ENCODE data around the gene DUSP8.

Gene DUSP8

DNA sequence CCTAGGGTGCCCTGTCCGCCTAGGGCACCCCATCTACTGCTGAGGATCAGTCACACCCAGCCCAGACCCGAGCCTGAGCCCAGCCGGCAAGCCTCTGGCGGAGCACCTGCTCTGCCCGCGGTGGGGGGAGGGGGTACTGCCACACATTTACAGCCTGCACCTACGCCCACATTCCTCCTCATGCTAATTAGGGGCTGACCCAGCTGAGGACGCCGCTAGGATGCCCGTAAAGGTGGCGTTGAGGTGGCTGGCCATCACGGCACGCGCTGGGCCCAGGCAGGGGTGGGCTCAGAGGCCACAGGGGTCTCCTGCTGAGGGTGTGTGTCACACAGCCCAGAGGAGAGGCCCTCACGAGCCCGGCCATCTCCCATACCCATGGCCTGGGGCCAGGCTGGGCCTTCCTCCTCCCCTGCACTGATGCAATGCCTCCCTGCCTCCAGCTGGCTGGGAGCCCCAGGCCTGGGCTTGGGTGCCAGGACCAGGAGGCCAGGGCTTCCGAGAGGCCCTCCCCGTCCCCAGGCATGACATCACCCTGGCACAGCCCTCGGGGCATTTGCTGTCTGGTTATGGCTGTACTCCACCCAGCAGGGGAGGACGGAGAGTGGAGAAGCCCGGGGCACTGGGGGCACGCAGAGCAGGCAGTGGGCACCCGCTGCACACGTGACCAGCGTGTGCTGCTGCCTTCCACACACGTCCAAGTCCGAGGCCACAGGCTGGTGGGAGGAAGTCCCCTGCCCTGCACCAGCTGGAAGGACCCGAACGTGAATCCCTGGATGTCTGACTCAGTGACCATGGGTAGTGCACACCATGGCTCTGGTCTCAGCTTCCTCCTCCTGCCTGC lies 12.7 kb downstream of the DUSP8 start:
- peak overlapping the region; percentile 27 for H3K9ac ChIP-seq (ENCODE audit: low read length)
- H3K9me3 ChIP-seq (ENCODE audit: control insufficient read depth, insufficient read depth, low read depth, low read length), result no peaks in the 10 kb centered on the region
- no peak overlapping the region for H3K27ac ChIP-seq (ENCODE audit: low read depth, low read length)
- H3K4me1 ChIP-seq (ENCODE audit: control insufficient read depth, insufficient read depth, low read length), result peaks cover 41% of the 10 kb centered on the region
- peaks cover 64% of the 10 kb centered on the region for H3K27me3 ChIP-seq (ENCODE audit: control insufficient read depth, insufficient read depth, low read length)
- peaks cover 8% of the 10 kb centered on the region; the same call in 1 of the 2 replicates for H3K36me3 ChIP-seq (ENCODE audit: control insufficient read depth, insufficient read depth, low read length)
- 0 out of 2 replicates have a peak overlapping the region, but pooled peaks have one; percentile 9 for H3K4me3 ChIP-seq (ENCODE audit: low read depth, low read length)

DNA sequence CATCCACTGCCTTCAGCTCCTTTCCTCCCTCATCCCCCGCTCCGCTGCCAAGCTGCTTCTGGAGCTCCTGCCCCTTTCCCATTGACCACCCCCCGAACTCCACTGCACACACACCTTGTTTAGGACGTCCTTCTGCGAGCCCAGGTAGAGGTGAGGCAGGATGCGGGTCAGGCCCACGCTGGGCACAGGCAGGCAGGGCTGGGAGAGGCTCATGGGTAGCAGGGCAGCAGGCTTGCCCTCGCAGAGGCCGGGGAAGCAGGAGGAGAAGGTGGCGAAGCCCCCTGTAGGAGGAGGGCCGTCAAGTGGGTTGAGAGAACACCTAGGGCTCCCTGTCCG lies 13.3 kb downstream of the DUSP8 start:
- Histone ChIP-seq H3K4me1 (ENCODE audit: control insufficient read depth, insufficient read depth, low read length) (peaks cover 41% of the 10 kb centered on the region), H3K9ac (ENCODE audit: low read length) (peak overlapping the region; percentile 27), H3K36me3 (ENCODE audit: control insufficient read depth, insufficient read depth, low read length) (peaks cover 8% of the 10 kb centered on the region; the same call in 1 of the 2 replicates), H3K27ac (ENCODE audit: low read depth, low read length) (no peak overlapping the region), H3K27me3 (ENCODE audit: control insufficient read depth, insufficient read depth, low read length) (peaks cover 70% of the 10 kb centered on the region), H3K9me3 (ENCODE audit: control insufficient read depth, insufficient read depth, low read depth, low read length) (no peaks in the 10 kb centered on the region), H3K4me3 (ENCODE audit: low read depth, low read length) (0 out of 2 replicates have a peak overlapping the region, but pooled peaks have one; percentile 9)

DNA sequence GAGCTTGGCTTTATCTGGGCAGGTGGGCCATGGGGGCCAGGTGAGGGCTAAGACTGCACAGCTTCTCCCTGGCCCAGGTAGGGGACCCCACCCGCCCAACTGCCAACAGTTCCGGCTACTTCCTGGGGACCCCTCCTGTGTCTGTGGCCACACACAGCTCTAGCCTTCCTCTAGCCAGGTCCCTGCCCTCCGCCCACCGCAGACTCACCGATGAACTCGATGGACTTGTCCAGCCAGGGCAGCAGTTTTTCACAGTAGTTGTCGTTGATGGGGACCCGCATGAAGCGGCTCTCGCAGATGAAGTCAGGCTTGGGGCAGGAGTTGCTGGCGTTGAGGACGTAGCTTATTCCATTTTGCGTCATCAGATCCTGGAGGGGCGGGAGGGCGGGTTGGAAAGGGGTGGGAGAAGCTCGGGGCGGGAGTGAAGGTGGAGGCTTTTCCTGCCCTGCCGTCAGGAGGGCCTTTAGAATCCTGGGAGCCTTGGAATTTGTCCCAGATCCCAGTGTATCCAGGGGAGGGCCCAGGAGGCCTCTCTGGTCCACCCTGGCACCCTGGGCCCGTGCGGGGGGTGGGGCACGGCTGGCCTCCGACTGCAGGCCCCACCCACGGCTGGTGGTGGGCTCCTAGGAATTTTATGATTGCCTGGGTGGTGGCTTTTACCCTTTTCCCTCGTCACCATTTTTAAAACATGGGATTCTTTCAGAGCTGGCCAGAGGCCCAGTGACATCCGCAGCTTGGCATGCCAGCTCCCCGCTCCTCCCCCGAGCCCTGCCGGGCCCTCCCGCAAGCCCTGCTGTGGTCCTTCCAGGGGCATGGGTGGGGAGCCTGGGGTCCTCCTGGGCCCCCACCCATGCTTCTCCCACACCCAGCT lies 13.9 kb downstream of the DUSP8 start:
- H3K9me3 ChIP-seq (ENCODE audit: control insufficient read depth, insufficient read depth, low read depth, low read length), result no peaks in the 10 kb centered on the region
- H3K9ac ChIP-seq (ENCODE audit: low read length), result no peak overlapping the region
- H3K27me3 ChIP-seq (ENCODE audit: control insufficient read depth, insufficient read depth, low read length), result peaks cover 76% of the 10 kb centered on the region
- H3K4me1 ChIP-seq (ENCODE audit: control insufficient read depth, insufficient read depth, low read length), result peaks cover 41% of the 10 kb centered on the region
- H3K36me3 ChIP-seq (ENCODE audit: control insufficient read depth, insufficient read depth, low read length), result peaks cover 8% of the 10 kb centered on the region; the same call in 1 of the 2 replicates
- H3K27ac ChIP-seq (ENCODE audit: low read depth, low read length), result no peak overlapping the region
- 0 out of 2 replicates have a peak overlapping the region, but pooled peaks have one; percentile 9 for H3K4me3 ChIP-seq (ENCODE audit: low read depth, low read length)

DNA sequence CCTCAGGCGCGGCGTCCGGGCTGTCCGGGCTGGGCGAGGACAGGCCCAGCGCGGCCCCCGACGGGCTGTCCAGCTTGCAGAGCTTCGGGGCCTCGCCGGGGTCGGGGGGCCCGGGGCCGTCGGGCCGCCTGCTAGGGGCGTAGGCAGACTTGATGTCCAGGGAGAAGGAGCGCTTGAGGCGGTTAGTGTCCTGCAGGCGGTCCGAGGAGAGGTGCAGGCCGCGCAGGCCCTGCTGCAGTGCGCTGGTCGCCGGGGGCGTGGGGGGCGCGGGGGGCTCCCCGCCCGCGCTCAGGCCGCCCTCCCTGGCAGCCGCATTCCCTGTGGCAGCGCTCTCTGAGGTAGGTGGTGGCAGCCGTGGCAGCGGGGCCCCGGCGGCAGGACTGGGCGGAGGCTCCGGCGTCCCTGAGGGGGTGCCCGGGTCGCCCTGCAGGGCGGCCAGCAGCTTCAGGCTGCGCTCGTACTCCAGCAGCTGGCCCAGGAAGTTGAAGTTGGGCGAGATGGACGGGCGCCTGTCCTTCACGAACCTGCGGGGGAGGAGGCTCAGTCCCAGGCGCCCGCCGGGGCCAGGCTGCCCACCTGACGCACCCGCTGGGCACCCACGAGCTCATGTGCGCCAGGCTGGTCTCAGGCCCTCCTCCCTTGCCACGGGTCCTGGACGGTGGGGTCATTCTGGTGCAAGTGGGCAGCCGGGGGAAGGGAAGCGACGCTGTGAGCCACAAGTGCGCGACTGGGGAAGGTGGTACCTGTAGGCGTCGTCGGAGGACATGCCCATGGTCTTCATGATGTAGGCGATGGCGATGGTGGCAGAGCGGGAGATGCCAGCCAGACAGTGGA lies 14.8 kb downstream of the DUSP8 start:
- no peak overlapping the region for H3K27ac ChIP-seq (ENCODE audit: low read depth, low read length)
- no peaks in the 10 kb centered on the region for H3K9me3 ChIP-seq (ENCODE audit: control insufficient read depth, insufficient read depth, low read depth, low read length)
- no peak overlapping the region for H3K4me3 ChIP-seq (ENCODE audit: low read depth, low read length)
- H3K4me1 ChIP-seq (ENCODE audit: control insufficient read depth, insufficient read depth, low read length), result peaks cover 41% of the 10 kb centered on the region
- H3K9ac ChIP-seq (ENCODE audit: low read length), result no peak overlapping the region
- peaks cover 5% of the 10 kb centered on the region; the same call in 1 of the 2 replicates for H3K36me3 ChIP-seq (ENCODE audit: control insufficient read depth, insufficient read depth, low read length)
- peaks cover 84% of the 10 kb centered on the region for H3K27me3 ChIP-seq (ENCODE audit: control insufficient read depth, insufficient read depth, low read length)

DNA sequence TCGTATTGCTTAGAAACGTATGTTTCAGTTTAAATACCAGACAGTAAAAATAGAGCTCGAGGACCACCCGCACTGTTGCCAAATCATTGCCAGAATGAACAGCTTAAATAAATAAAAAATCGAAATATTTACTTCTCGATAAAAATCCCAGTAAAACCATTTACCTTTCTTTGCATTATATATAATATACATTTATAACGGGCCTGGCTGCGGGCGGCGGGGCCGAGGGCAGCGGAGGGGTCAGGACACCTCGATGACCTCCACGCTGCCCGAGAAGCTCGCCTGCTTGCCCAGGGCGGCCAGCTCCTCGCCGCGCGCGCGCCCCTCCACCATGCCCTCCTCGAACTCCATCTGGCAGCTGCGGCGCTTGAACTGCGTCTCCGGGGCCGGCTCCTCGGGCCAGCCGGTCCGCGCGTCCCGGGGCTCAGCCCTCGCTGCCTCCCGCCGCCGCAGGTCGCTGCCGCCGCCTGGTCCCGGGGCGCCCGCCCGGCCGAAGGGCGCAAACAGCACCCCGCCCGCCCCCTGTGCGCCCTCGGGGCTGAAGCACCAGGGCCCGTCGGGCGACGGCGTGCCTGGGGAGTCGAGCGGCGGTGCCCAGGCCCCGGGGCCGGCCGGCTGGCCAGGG lies 15.7 kb downstream of the DUSP8 start:
- H3K36me3 ChIP-seq (ENCODE audit: control insufficient read depth, insufficient read depth, low read length), result peaks cover 4% of the 10 kb centered on the region; the same call in 1 of the 2 replicates
- no peak overlapping the region for H3K9ac ChIP-seq (ENCODE audit: low read length)
- peaks cover 86% of the 10 kb centered on the region for H3K27me3 ChIP-seq (ENCODE audit: control insufficient read depth, insufficient read depth, low read length)
- no peak overlapping the region for H3K27ac ChIP-seq (ENCODE audit: low read depth, low read length)
- peaks cover 41% of the 10 kb centered on the region for H3K4me1 ChIP-seq (ENCODE audit: control insufficient read depth, insufficient read depth, low read length)
- H3K9me3 ChIP-seq (ENCODE audit: control insufficient read depth, insufficient read depth, low read depth, low read length), result no peaks in the 10 kb centered on the region
- no peak overlapping the region for H3K4me3 ChIP-seq (ENCODE audit: low read depth, low read length)

DNA sequence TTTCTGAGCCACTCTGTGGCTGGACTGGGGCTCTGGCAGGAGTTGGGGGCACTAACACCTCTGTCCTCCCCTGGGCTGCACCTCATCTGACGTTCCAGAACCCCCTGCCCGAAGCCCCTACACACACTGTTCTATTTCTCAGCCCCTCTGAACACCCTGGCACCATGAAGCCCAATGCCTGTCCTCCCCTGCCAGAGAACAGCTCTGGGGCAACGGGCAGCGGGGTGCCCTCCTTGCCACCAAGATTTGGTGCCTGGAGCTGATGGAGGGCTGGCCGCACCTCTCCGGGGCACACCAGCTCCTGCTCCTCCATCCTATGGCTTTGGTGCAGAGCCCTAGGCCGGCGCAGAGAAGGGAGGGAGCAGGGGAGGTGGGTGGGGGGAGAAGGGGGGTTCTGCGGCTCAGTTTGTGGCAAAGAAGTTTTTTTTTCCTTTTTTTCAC lies 16.3 kb downstream of the DUSP8 start:
- Histone ChIP-seq H3K9ac (ENCODE audit: low read length) (no peak overlapping the region), H3K9me3 (ENCODE audit: control insufficient read depth, insufficient read depth, low read depth, low read length) (no peaks in the 10 kb centered on the region), H3K27me3 (ENCODE audit: control insufficient read depth, insufficient read depth, low read length) (peaks cover 85% of the 10 kb centered on the region)

DNA sequence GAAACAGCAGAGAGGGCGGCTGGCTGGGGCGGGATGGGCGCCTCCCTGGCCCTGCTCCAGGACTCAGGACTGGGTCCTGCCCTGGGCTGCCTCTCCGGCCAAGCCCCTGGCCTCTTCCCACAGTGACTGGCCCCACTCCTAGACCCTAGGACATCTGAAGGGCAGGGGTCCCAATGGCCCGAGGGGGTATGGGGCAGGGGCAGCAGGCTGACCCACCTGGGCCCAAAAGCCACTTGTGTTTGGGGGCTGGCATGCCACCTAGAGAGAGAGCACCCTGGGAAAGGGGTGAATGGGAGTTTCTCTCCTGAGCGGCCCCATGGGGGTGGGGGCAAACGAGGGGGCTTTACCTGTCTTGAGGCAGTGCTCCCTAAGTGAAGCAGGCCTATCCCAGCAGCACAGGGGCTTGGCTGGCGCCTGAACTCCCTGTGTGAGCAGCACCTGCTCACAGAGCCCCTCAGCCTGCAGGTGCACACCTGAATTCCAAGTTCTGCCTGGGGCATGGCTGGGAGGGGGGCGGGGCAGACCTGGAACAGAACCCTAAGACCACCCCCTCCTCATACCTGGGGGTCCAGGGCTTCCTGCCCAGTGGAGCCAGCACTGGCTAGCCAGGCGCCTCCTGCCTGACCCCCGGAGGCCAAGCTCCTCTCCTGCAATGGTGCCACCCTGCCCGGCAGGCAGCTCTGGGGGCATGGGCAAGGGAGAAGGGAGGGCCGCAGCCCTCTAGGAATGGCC lies 16.9 kb downstream of the DUSP8 start:
- Histone ChIP-seq H3K27me3 (ENCODE audit: control insufficient read depth, insufficient read depth, low read length) (peaks cover 82% of the 10 kb centered on the region), H3K9ac (ENCODE audit: low read length) (no peak overlapping the region), H3K4me1 (ENCODE audit: control insufficient read depth, insufficient read depth, low read length) (peaks cover 41% of the 10 kb centered on the region), H3K4me3 (ENCODE audit: low read depth, low read length) (no peak overlapping the region), H3K9me3 (ENCODE audit: control insufficient read depth, insufficient read depth, low read depth, low read length) (no peaks in the 10 kb centered on the region), H3K36me3 (ENCODE audit: control insufficient read depth, insufficient read depth, low read length) (peaks cover 4% of the 10 kb centered on the region; the same call in 1 of the 2 replicates), H3K27ac (ENCODE audit: low read depth, low read length) (no peak overlapping the region)

More for the DNA sequence above, 16.3 kb downstream of the DUSP8 start:
- no peak overlapping the region for H3K27ac ChIP-seq (ENCODE audit: low read depth, low read length)
- no peak overlapping the region for H3K4me3 ChIP-seq (ENCODE audit: low read depth, low read length)
- peaks cover 41% of the 10 kb centered on the region for H3K4me1 ChIP-seq (ENCODE audit: control insufficient read depth, insufficient read depth, low read length)
- peaks cover 4% of the 10 kb centered on the region; the same call in 1 of the 2 replicates for H3K36me3 ChIP-seq (ENCODE audit: control insufficient read depth, insufficient read depth, low read length)

DNA sequence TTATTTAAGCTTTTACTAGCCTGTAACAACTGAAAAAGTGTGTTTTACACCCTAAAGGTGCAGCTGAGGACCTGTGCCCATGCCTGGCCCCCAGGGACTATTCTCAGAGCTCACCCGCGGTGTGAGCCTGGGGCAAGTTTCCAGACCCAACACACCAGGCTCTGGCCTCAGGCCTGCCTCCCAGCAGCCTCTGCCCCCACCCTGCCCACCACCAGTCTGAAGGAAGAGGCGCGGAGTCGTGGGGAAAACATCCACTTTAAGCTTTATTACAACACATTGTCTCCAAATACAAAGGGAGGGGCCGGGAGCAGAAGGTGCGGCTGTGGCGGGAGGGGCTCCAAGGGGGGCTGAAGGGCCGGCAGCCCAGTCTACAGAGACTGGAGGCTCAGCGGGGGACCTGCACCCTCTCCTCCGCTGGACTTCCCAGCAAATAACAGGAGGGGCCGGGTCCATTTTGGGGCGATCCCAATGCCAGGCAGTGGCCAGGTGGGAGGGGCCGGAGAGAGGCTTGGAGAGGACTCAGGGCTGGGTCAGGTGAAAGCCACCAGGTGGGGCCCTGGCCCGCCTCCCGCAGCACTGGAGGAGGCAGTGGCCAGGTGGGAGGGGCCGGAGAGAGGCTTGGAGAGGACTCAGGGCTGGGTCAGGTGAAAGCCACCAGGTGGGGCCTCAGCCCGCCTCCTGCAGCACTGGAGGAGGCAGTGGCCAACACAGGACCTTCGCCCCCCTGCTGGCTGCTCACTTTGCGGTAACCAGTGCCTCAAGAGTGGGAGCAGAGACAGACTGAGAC lies 18.1 kb downstream of the DUSP8 start:
- no peak overlapping the region for H3K9ac ChIP-seq (ENCODE audit: low read length)
- H3K4me1 ChIP-seq (ENCODE audit: control insufficient read depth, insufficient read depth, low read length), result peaks cover 32% of the 10 kb centered on the region
- no peak overlapping the region for H3K4me3 ChIP-seq (ENCODE audit: low read depth, low read length)
- peaks cover 82% of the 10 kb centered on the region for H3K27me3 ChIP-seq (ENCODE audit: control insufficient read depth, insufficient read depth, low read length)
- H3K27ac ChIP-seq (ENCODE audit: low read depth, low read length), result no peak overlapping the region
- peaks cover 4% of the 10 kb centered on the region; the same call in 1 of the 2 replicates for H3K36me3 ChIP-seq (ENCODE audit: control insufficient read depth, insufficient read depth, low read length)
- no peaks in the 10 kb centered on the region for H3K9me3 ChIP-seq (ENCODE audit: control insufficient read depth, insufficient read depth, low read depth, low read length)

Measured in HUES6 (cell line).